Tongue (tissue), 2 donors: Measurements from ENCODE around the gene CAMKMT. TPM values are rescaled to one million over a fixed set of nuclear protein-coding genes. Genes with fewer than 3 reads are reported as not detected.
"Not testable (repeated sequence)": the region's sequence is repeated elsewhere in the genome, so short reads cannot be mapped to it uniquely, and the experiment has no call there.

Experiments
- DNase-seq: peaks from one replicate; pipeline ENCODE4 v3.0.0-alpha.2; 2015
- total RNA-seq: library from RNA; depleted of rRNA; stranded (reverse); fragments of >200 nt; gene quantifications from one replicate; pipeline ENCODE4 v1.2.3, GENCODE V29; 2014

CAMKMT gene
- total RNA-seq, 1 donor from 2014 or later = 9.9 TPM

GRCh38 chr2:44551497-44551896 is 189.8 kb downstream of the CAMKMT start:
- no peak for DNase-seq

- peak; percentile 11 for DNase-seq
Measured at GRCh38 chr2:44553456-44553855, 191.7 kb downstream of the CAMKMT start.

GRCh38 chr2:44555700-44556099 is 194.0 kb downstream of the CAMKMT start:
- DNase-seq = no peak

- DNase-seq = no peak
Measured at GRCh38 chr2:44559108-44559507, 197.4 kb downstream of the CAMKMT start.

- no peak for DNase-seq
Measured at GRCh38 chr2:44560352-44560751, 198.6 kb downstream of the CAMKMT start.

- DNase-seq = no peak
Measured at GRCh38 chr2:44560941-44561340, 199.2 kb downstream of the CAMKMT start.

- no peak for DNase-seq
Measured at GRCh38 chr2:44562737-44563136, 201.0 kb downstream of the CAMKMT start.

- no peak for DNase-seq
Measured at GRCh38 chr2:44564752-44565151, 203.0 kb downstream of the CAMKMT start.

GRCh38 chr2:44566059-44566458 is 204.3 kb downstream of the CAMKMT start:
- no peak for DNase-seq

GRCh38 chr2:44569491-44569890 is 207.7 kb downstream of the CAMKMT start:
- no peak for DNase-seq

GRCh38 chr2:44570271-44570670 is 208.5 kb downstream of the CAMKMT start:
- DNase-seq = no peak

- DNase-seq = no peak
Measured at GRCh38 chr2:44570777-44571176, 209.0 kb downstream of the CAMKMT start.

GRCh38 chr2:44572196-44572900 is 210.6 kb downstream of the CAMKMT start:
- no peak for DNase-seq

- DNase-seq = no peak
Measured at GRCh38 chr2:44573996-44574395, 212.2 kb downstream of the CAMKMT start.

- DNase-seq = no peak
Measured at GRCh38 chr2:44578471-44579093, 216.8 kb downstream of the CAMKMT start.

GRCh38 chr2:44579115-44579836 is 217.5 kb downstream of the CAMKMT start:
- DNase-seq = no peak

- no peak for DNase-seq
Measured at GRCh38 chr2:44579837-44580230, 218.1 kb downstream of the CAMKMT start.

- DNase-seq = no peak
Measured at GRCh38 chr2:44580875-44581515, 219.2 kb downstream of the CAMKMT start.

- DNase-seq = no peak
Measured at GRCh38 chr2:44582363-44583008, 220.7 kb downstream of the CAMKMT start.

- not testable (repeated sequence) for DNase-seq
Measured at GRCh38 chr2:44595615-44596014, 233.9 kb downstream of the CAMKMT start.

- no peak for DNase-seq
Measured at GRCh38 chr2:44596537-44597320, 235.0 kb downstream of the CAMKMT start.
